Testis (tissue), 3 donors: ENCODE data around the gene TCF12. TPM values are rescaled to one million over a fixed set of nuclear protein-coding genes. Genes with fewer than 3 reads are reported as not detected.

Experiments used
- DNase-seq: peaks from one replicate; pipeline ENCODE4 v3.0.0-alpha.2; 2019
- H3K27ac ChIP-seq, 2 donors: fragments of 200-600 bp; sonication (generic); one replicate each; pipeline ENCODE4 v1.5.1; 2019
- H3K27me3 ChIP-seq: fragments of 200-600 bp; sonication (generic); one replicate; pipeline ENCODE4 v1.5.1; 2019
- H3K36me3 ChIP-seq: fragments of 200-600 bp; sonication (generic); one replicate; pipeline ENCODE4 v1.5.1; 2017; ENCODE audit warnings: low read depth; ENCODE audit errors: missing control alignments
- H3K4me1 ChIP-seq: fragments of 200-600 bp; sonication (generic); one replicate; pipeline ENCODE4 v1.5.1; 2019
- H3K4me3 ChIP-seq, 2 donors: fragments of 200-600 bp; sonication (generic); one replicate each; pipeline ENCODE4 v1.5.1; 2017 to 2019
- H3K9me3 ChIP-seq: fragments of 200-600 bp; sonication (generic); one replicate; pipeline ENCODE4 v1.5.1; 2017
- POLR2A ChIP-seq: fragments of 450-650 bp; IDR thresholded peaks from one replicate; pipeline ENCODE4 v1.6.1; 2017; ENCODE audit warnings: antibody characterized with exemption, mild to moderate bottlenecking, moderate library complexity
- WGBS, 2 donors: methylation state at CpG; one replicate each; pipeline ENCODE4 v1.1.5; 2018; 5-methylcytosine and 5-hydroxymethylcytosine counted together
- intact Hi-C: fragments of 100-400 bp; cut with DNase I; formaldehyde crosslinking; loops from one replicate; pipeline ENCODE4 v1.15.1; 2023; ENCODE audit warnings: low total_unique reads
- polyA plus RNA-seq: library from polyadenylated mRNA; stranded (reverse); fragments of 350-450 nt; fragmentation: Illumina TruSeq; extraction: RNeasy Lipid Tissue Mini Kit (QIAGEN cat#74804); gene quantifications from one replicate; pipeline ENCODE4 v1.2.3, GENCODE V29; 2014; ENCODE audit warnings: low read depth, low replicate concordance; ENCODE audit not compliant: insufficient read depth
- total RNA-seq, 2 donors: library from RNA; depleted of rRNA; stranded (reverse); fragments of >200 nt; gene quantifications; one replicate each; pipeline ENCODE4 v1.2.3, GENCODE V29; 2016
- TF ChIP-seq, protein P1 (sequence below), 3 experiments: fragments of 450-650 bp in 2 of 3; fragments of 200-600 bp in 1 of 3; sonication (generic) in 1 of 3; IDR thresholded peaks; one replicate each; pipeline ENCODE4 v1.5.1; 2016 to 2019; ENCODE audit warnings: antibody characterized with exemption in 3 of 3, mild to moderate bottlenecking in 2 of 3, moderate library complexity in 1 of 3

Gene TCF12
- total and polyA plus RNA-seq, 3 donors from 2014 or later = 51.8 to 152 (median 146) TPM

DNA sequence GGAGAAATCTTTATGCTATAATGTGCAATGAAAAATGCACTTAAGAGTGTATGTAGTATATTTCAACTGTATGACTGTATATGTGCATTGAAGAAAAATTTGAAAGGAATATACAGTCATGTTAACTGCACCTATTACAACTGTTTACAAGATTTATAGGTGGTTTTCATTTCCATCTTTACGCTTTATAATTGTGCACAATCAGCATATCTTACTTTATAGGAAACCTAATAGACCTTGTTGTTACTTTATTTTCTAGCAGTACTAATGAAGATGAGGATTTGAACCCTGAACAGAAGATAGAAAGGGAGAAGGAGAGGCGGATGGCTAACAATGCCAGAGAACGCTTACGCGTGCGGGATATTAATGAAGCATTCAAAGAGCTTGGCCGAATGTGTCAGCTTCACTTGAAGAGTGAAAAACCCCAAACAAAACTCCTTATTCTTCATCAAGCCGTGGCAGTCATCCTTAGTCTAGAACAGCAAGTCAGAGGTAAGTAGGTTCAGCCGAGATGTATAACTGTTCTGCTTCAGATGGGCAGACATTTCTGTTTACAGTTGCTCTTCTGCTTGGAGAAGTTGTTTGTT, 354.4 kb downstream of the TCF12 start:
- no peaks in the 10 kb centered on the region for H3K27me3 ChIP-seq
- H3K9me3 ChIP-seq = no peaks in the 10 kb centered on the region
- intact Hi-C loops = no loop called here
- no peak for TF ChIP-seq POLR2A
- TF ChIP-seq, protein P1, sequence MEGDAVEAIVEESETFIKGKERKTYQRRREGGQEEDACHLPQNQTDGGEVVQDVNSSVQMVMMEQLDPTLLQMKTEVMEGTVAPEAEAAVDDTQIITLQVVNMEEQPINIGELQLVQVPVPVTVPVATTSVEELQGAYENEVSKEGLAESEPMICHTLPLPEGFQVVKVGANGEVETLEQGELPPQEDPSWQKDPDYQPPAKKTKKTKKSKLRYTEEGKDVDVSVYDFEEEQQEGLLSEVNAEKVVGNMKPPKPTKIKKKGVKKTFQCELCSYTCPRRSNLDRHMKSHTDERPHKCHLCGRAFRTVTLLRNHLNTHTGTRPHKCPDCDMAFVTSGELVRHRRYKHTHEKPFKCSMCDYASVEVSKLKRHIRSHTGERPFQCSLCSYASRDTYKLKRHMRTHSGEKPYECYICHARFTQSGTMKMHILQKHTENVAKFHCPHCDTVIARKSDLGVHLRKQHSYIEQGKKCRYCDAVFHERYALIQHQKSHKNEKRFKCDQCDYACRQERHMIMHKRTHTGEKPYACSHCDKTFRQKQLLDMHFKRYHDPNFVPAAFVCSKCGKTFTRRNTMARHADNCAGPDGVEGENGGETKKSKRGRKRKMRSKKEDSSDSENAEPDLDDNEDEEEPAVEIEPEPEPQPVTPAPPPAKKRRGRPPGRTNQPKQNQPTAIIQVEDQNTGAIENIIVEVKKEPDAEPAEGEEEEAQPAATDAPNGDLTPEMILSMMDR (IDR thresholded peaks at IDR 0.05) = no peak
- no peaks in the 10 kb centered on the region for H3K4me1 ChIP-seq
- H3K27ac ChIP-seq = no peak overlapping the region
- DNase-seq = no peak
- no peaks in the 10 kb centered on the region for H3K36me3 ChIP-seq
- H3K4me3 ChIP-seq = no peak overlapping the region
- 92 to 93% methylated on average over 9 of the region's 9 CpGs for WGBS, 2 donors

DNA sequence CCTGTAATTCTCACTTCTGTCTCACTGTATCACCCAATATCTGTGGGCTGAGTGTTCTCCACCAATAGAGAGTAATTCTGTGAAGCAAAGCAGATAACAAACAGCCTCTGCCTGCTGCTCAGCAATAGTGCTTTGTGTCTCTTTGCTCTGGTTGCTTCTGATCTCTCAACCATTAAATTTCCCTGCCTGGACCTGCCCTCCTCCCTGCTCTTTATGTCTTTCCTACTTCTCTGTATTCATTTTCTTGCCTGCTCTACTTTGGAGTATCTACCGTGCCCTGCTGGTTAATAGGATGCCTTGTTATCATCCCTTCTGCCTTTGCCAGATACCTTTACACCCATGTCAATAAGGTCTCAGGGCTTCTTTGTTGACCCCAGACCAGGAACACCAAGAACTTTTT, 355.0 kb downstream of the TCF12 start:
- H3K4me3 ChIP-seq = no peak overlapping the region
- H3K9me3 ChIP-seq = no peaks in the 10 kb centered on the region
- H3K27ac ChIP-seq = no peak overlapping the region
- H3K36me3 ChIP-seq = no peaks in the 10 kb centered on the region
- H3K27me3 ChIP-seq = no peaks in the 10 kb centered on the region
- 86 to 90% methylated on average over 1 of the region's 1 CpG for WGBS, 2 donors
- intact Hi-C loops = no loop called here
- H3K4me1 ChIP-seq = no peaks in the 10 kb centered on the region
- no peak for DNase-seq
- TF ChIP-seq, protein P1 (IDR thresholded peaks at IDR 0.05) = no peak
- no peak for TF ChIP-seq POLR2A

DNA sequence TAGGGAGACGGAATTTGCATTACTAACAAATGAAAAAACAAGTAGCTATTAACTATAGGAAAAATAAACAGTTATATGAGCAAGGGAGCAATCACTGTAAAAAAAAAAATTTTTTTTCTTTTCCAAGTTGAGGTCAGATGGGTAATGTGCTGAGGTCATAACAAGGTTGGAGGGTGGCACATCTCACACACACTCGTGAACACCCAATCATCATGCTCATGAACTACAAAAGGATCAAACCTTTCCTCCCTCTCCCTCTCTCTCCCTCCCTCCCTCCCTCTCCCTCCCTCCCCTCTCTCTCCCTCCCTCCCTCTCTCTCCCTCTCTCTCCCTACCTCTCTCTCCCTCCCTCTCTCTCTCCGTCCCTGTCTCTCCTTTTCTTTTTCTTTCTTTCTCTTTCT, 360.0 kb downstream of the TCF12 start:
- Histone ChIP-seq H3K9me3 (no peaks in the 10 kb centered on the region), H3K4me1 (no peaks in the 10 kb centered on the region), H3K4me3 (no peak overlapping the region), H3K36me3 (no peaks in the 10 kb centered on the region), H3K27me3 (no peaks in the 10 kb centered on the region), H3K27ac (no peak overlapping the region)
- intact Hi-C loops = no loop called here
- TF ChIP-seq, protein P1 (IDR thresholded peaks at IDR 0.05) = no peak
- TF ChIP-seq POLR2A = no peak
- 85 to 98% methylated on average over 3 of the region's 3 CpGs for WGBS, 2 donors
- no peak for DNase-seq

DNA sequence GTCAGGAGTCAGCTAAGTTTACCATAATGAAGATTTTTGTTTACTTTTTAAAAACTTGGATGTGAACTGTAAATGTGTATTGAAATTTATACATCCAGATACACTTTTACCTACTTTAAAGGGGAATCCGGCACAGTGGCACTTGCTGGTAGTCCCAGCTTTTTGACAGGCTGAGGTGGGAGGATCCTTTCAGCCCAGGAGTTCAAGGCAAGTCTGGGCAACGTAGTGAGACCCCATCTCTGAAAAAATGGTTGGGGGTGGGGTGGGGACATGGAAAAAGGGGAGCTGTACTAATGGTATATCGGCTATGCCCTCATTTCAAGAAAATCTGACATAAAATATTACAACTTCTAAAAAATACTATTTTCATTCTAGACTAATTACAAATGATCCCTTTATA, 362.0 kb downstream of the TCF12 start:
- WGBS, 2 donors = 89 to 92% methylated on average over 3 of the region's 3 CpGs
- no peaks in the 10 kb centered on the region for H3K4me1 ChIP-seq
- no peak overlapping the region for H3K27ac ChIP-seq
- no peaks in the 10 kb centered on the region for H3K36me3 ChIP-seq
- DNase-seq = no peak
- no peaks in the 10 kb centered on the region for H3K9me3 ChIP-seq
- H3K4me3 ChIP-seq = no peak overlapping the region
- TF ChIP-seq, protein P1 (IDR thresholded peaks at IDR 0.05) = no peak
- TF ChIP-seq POLR2A = no peak
- no peaks in the 10 kb centered on the region for H3K27me3 ChIP-seq
- intact Hi-C loops = no loop called here

DNA sequence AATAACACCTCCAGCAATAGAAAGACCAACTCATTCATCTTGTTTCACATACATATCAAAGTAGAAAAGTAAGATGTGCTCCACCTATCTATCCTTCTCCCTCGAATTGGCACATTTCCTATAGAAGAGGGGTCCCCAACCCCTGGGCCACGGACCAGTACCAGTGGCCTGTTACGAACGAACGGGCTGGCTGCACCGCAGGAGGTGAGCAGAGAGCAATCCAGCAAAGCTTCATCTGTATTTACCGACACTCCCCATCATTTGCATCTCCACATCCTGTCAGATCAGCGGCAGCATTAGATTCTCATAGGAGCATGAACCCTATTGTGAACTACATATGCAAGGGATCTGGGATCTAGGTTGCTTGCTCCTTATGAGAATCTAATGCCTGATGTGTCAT, 362.9 kb downstream of the TCF12 start:
- Histone ChIP-seq H3K27ac (no peak overlapping the region), H3K9me3 (no peaks in the 10 kb centered on the region), H3K36me3 (no peaks in the 10 kb centered on the region), H3K4me1 (no peaks in the 10 kb centered on the region), H3K27me3 (no peaks in the 10 kb centered on the region), H3K4me3 (no peak overlapping the region)
- TF ChIP-seq, protein P1 (IDR thresholded peaks at IDR 0.05) = no peak
- no peak for TF ChIP-seq POLR2A
- WGBS, 2 donors = 83 to 98% methylated on average over 8 of the region's 8 CpGs
- intact Hi-C loops = no loop called here
- no peak for DNase-seq
